ENCODE results near the gene UCP2. TPM values are rescaled to one million over a fixed set of nuclear protein-coding genes. Genes with fewer than 3 reads are reported as not detected.

Gene UCP2
- total and polyA plus RNA-seq, 2 donors from 2014 or later: 36.4 to 104 TPM

GRCh38 chr11:73931951-73932350, 50.7 kb downstream of the UCP2 start:
- FAIRE-seq (no peak), DNase-seq (no peak)
- H3K9me3 ChIP-seq (ENCODE audit: control insufficient read depth in 2 of 3, insufficient read depth in 1 of 3, low read length in 3 of 3): no peaks in the 10 kb centered on the region
- no peak overlapping the region for H3K9ac ChIP-seq (ENCODE audit: low read length in 3 of 3)
- no peaks in the 10 kb centered on the region for H3K27me3 ChIP-seq (ENCODE audit: control insufficient read depth, insufficient read depth, low read length)
- H3K36me3 ChIP-seq (ENCODE audit: control insufficient read depth in 2 of 3, insufficient read depth in 3 of 3, low read length in 3 of 3): peaks cover 4 to 26% (median 23%) of the 10 kb centered on the region in 3 donors
- intact Hi-C loops (cut with DNase I): no loop called here
- TF ChIP-seq CTCF (IDR thresholded peaks at IDR 0.05; ENCODE audit: borderline replicate concordance, extremely low read depth, insufficient read depth): no peak
- H3K27ac ChIP-seq (ENCODE audit: low read depth in 2 of 2, low read length in 2 of 2): no peak overlapping the region
- H3K4me3 ChIP-seq (ENCODE audit: low read length in 3 of 3): no peak overlapping the region
- H3K4me1 ChIP-seq (ENCODE audit: control insufficient read depth in 2 of 3, insufficient read depth in 2 of 3, low read depth in 1 of 3, low read length in 3 of 3): no peaks in the 10 kb centered on the region

- TF ChIP-seq CTCF (IDR thresholded peaks at IDR 0.05; ENCODE audit: borderline replicate concordance, extremely low read depth, insufficient read depth): peak; percentile 20
- no peak overlapping the region for H3K27ac ChIP-seq (ENCODE audit: low read depth in 2 of 2, low read length in 2 of 2)
- peaks cover 4 to 31% (median 25%) of the 10 kb centered on the region in 3 donors for H3K36me3 ChIP-seq (ENCODE audit: control insufficient read depth in 2 of 3, insufficient read depth in 3 of 3, low read length in 3 of 3)
- H3K27me3 ChIP-seq (ENCODE audit: control insufficient read depth, insufficient read depth, low read length): no peaks in the 10 kb centered on the region
- intact Hi-C loops (cut with DNase I): no loop called here
- no peak overlapping the region for H3K9ac ChIP-seq (ENCODE audit: low read length in 3 of 3)
- FAIRE-seq (no peak), DNase-seq (peak in 3 of 5 donors; percentile 16 to 70 (median 51))
- no peaks in the 10 kb centered on the region for H3K9me3 ChIP-seq (ENCODE audit: control insufficient read depth in 2 of 3, insufficient read depth in 1 of 3, low read length in 3 of 3)
- H3K4me3 ChIP-seq (ENCODE audit: low read length in 3 of 3): no peak overlapping the region
- no peaks in the 10 kb centered on the region for H3K4me1 ChIP-seq (ENCODE audit: control insufficient read depth in 2 of 3, insufficient read depth in 2 of 3, low read depth in 1 of 3, low read length in 3 of 3)
Measured at GRCh38 chr11:73931039-73931645, 51.5 kb downstream of the UCP2 start.

GRCh38 chr11:73929388-73929787, 53.3 kb downstream of the UCP2 start:
- FAIRE-seq: no peak
- H3K36me3 ChIP-seq (ENCODE audit: control insufficient read depth in 2 of 3, insufficient read depth in 3 of 3, low read length in 3 of 3): peaks cover 4 to 31% (median 25%) of the 10 kb centered on the region in 3 donors
- no peak for TF ChIP-seq CTCF (IDR thresholded peaks at IDR 0.05; ENCODE audit: borderline replicate concordance, extremely low read depth, insufficient read depth)

More at GRCh38 chr11:73929388-73929787, 53.3 kb downstream of the UCP2 start:
- intact Hi-C loops (cut with DNase I): no loop called here
- H3K4me1 ChIP-seq (ENCODE audit: control insufficient read depth in 2 of 3, insufficient read depth in 2 of 3, low read depth in 1 of 3, low read length in 3 of 3): no peaks in the 10 kb centered on the region
- no peak for DNase-seq
- no peak overlapping the region for H3K4me3 ChIP-seq (ENCODE audit: low read length in 3 of 3)
- H3K9ac ChIP-seq (ENCODE audit: low read length in 3 of 3): no peak overlapping the region
- H3K27ac ChIP-seq (ENCODE audit: low read depth in 2 of 2, low read length in 2 of 2): no peak overlapping the region
- H3K9me3 ChIP-seq (ENCODE audit: control insufficient read depth in 2 of 3, insufficient read depth in 1 of 3, low read length in 3 of 3): no peaks in the 10 kb centered on the region
- no peaks in the 10 kb centered on the region for H3K27me3 ChIP-seq (ENCODE audit: control insufficient read depth, insufficient read depth, low read length)

Other genes with a start within 250 kb of the UCP2 start
- 138 TPM for gene RAB6A, start 221.8 kb downstream of the UCP2 start, total RNA-seq
- 61.0 TPM for gene RAB6A, start 221.8 kb downstream of the UCP2 start, polyA plus RNA-seq (ENCODE audit: insufficient read depth, low read depth, low replicate concordance)
- 27.5 TPM for gene MRPL48, start 195.0 kb downstream of the UCP2 start, total RNA-seq
- 79.3 TPM for gene MRPL48, start 195.0 kb downstream of the UCP2 start, polyA plus RNA-seq (ENCODE audit: insufficient read depth, low read depth, low replicate concordance)
- 64.7 TPM for gene COA4, start 106.0 kb downstream of the UCP2 start, total RNA-seq
- gene COA4, start 106.0 kb downstream of the UCP2 start, polyA plus RNA-seq (ENCODE audit: insufficient read depth, low read depth, low replicate concordance): 177 TPM
- gene PAAF1, start 105.8 kb downstream of the UCP2 start, total RNA-seq: 18.2 TPM
- 31.4 TPM for gene PAAF1, start 105.8 kb downstream of the UCP2 start, polyA plus RNA-seq (ENCODE audit: insufficient read depth, low read depth, low replicate concordance)
- 4.3 TPM for gene DNAJB13, start 31.8 kb downstream of the UCP2 start, total RNA-seq
- 1.5 TPM for gene DNAJB13, start 31.8 kb downstream of the UCP2 start, polyA plus RNA-seq (ENCODE audit: insufficient read depth, low read depth, low replicate concordance)
- gene UCP3, start 26.2 kb upstream of the UCP2 start, total RNA-seq: 4.0 TPM
- 0.28 TPM for gene UCP3, start 26.2 kb upstream of the UCP2 start, polyA plus RNA-seq (ENCODE audit: insufficient read depth, low read depth, low replicate concordance)
- 28.7 TPM for gene C2CD3, start 188.2 kb upstream of the UCP2 start, total RNA-seq
- gene C2CD3, start 188.2 kb upstream of the UCP2 start, polyA plus RNA-seq (ENCODE audit: insufficient read depth, low read depth, low replicate concordance): 5.6 TPM
- 34.1 TPM for gene PPME1, start 188.4 kb upstream of the UCP2 start, total RNA-seq
- gene PPME1, start 188.4 kb upstream of the UCP2 start, polyA plus RNA-seq (ENCODE audit: insufficient read depth, low read depth, low replicate concordance): 40.8 TPM